ENCODE results near the gene NTRK1.

- TF ChIP-seq CTCF (IDR thresholded peaks at IDR 0.05), result no peak
- no peak for TF ChIP-seq POLR2AphosphoS5 (IDR thresholded peaks at IDR 0.05)
- TF ChIP-seq POLR2A (IDR thresholded peaks at IDR 0.05), result no peak
These were observed 64.0 kb downstream of the NTRK1 start for GRCh38 chr1:156924478-156925153.

Measured in prostate gland (tissue), 2 donors.